K562 (cell line): Measurements from ENCODE around the gene PATL1. TPM values are rescaled to one million over a fixed set of nuclear protein-coding genes. Genes with fewer than 3 reads are reported as not detected.

ENCODE experiments used
- ARID4B ChIP-seq: sonication (generic); formaldehyde crosslinking; IDR thresholded peaks from 2 replicates; pipeline ENCODE4 v1.8.0; 2022; ENCODE audit warnings: mild to moderate bottlenecking, missing genetic modification reagents
- E2F3 ChIP-seq: fragments of 250-450 bp; sonication (Bioruptor Pico); IDR thresholded peaks from 2 replicates; pipeline ENCODE4 v1.4.0; 2020; ENCODE audit warnings: mild to moderate bottlenecking
- FOXA3 ChIP-seq, 2 experiments: fragments of 450-650 bp in 1 of 2; sonication (generic) in 1 of 2; formaldehyde crosslinking; IDR thresholded peaks in 1 of 2; conservative IDR thresholded peaks in 1 of 2; 2 replicates each; pipeline versions ENCODE4 v1.4.0 to v1.8.0; 2020 to 2022; ENCODE audit warnings: mild to moderate bottlenecking in 2 of 2, missing genetic modification reagents in 1 of 2
- FUS ChIP-seq: fragments of 200-400 bp; formaldehyde crosslinking; optimal IDR thresholded peaks from 2 replicates; pipeline ENCODE3; 2017; ENCODE audit warnings: low read depth, low read length
- KAT8 ChIP-seq: fragments of 450-650 bp; IDR thresholded peaks from 2 replicates; pipeline ENCODE4 v1.6.1; 2016; ENCODE audit warnings: low read depth, mild to moderate bottlenecking
- LCOR ChIP-seq: sonication (generic); formaldehyde crosslinking; IDR thresholded peaks from 2 replicates; pipeline ENCODE4 v1.8.0; 2022; ENCODE audit warnings: mild to moderate bottlenecking, missing genetic modification reagents
- MED1 ChIP-seq: sonication (generic); formaldehyde crosslinking; IDR thresholded peaks from 2 replicates; pipeline ENCODE4 v1.8.1; 2023; ENCODE audit warnings: missing genetic modification reagents, borderline replicate concordance
- PREB ChIP-seq: sonication (generic); formaldehyde crosslinking; IDR thresholded peaks from 2 replicates; pipeline ENCODE4 v1.8.1; 2023; ENCODE audit warnings: mild to moderate bottlenecking, missing genetic modification reagents
- RBM14 ChIP-seq: fragments of 200-400 bp; formaldehyde crosslinking; IDR thresholded peaks from 2 replicates; pipeline ENCODE4 v1.6.1; 2018; ENCODE audit warnings: low read depth, mild to moderate bottlenecking, low read length, moderate library complexity, borderline replicate concordance; ENCODE audit not compliant: insufficient read depth
- RBM34 ChIP-seq: fragments of 200-400 bp; formaldehyde crosslinking; IDR thresholded peaks from 2 replicates; pipeline ENCODE4 v1.6.1; 2018; ENCODE audit warnings: low read length, borderline replicate concordance; ENCODE audit not compliant: insufficient read depth
- SAFB2 ChIP-seq: fragments of 200-400 bp; formaldehyde crosslinking; IDR thresholded peaks from 2 replicates; pipeline ENCODE4 v1.6.1; 2018; ENCODE audit warnings: borderline replicate concordance, low read length, low read depth, moderate library complexity; ENCODE audit not compliant: severe bottlenecking
- ZNF561 ChIP-seq: fragments of 450-650 bp; formaldehyde crosslinking; conservative IDR thresholded peaks from 2 replicates; pipeline ENCODE4 v1.4.0; 2020; ENCODE audit warnings: mild to moderate bottlenecking, moderate library complexity
- ZNF609 ChIP-seq: sonication (generic); formaldehyde crosslinking; IDR thresholded peaks from 2 replicates; pipeline ENCODE4 v1.8.1; 2023; ENCODE audit warnings: missing genetic modification reagents, mild to moderate bottlenecking, borderline replicate concordance
- ZNF699 ChIP-seq: fragments of 250-450 bp; sonication (Bioruptor Pico); IDR thresholded peaks from 2 replicates; pipeline ENCODE4 v1.8.0; 2021; ENCODE audit warnings: mild to moderate bottlenecking, moderate library complexity; ENCODE audit not compliant: insufficient replicate concordance
- polyA plus RNA-seq, 8 experiments: library from polyadenylated mRNA; depleted of rRNA in 4 of 8; stranded (reverse) in 5 of 8; unstranded in 3 of 8; fragments of >200 nt; fragmentation: Nextera tagmentation in 2 of 8; fragmentation: Illumina TruSeq in 1 of 8; extraction: Ambion mirVana in 2 of 8; extraction: Trizol in 1 of 8; gene quantifications; 2 replicates each; pipeline versions ENCODE4 v1.2.1 to v1.2.3, GENCODE V29; 2011 to 2014; ENCODE audit warnings: inconsistent platforms in 1 of 8, missing spikeins in 1 of 8
- total RNA-seq, 7 experiments: library from RNA; depleted of rRNA in 6 of 7; stranded (reverse); fragments of >200 nt in 6 of 7; fragmentation: Illumina TruSeq in 2 of 7; extraction: Trizol in 2 of 7; gene quantifications; 2 replicates each; pipeline versions ENCODE4 v1.2.1 to v1.2.3, GENCODE V29; 2011 to 2021; ENCODE audit warnings: low replicate concordance in 1 of 7
- TF ChIP-seq, protein P1 (sequence below): fragments of 250-450 bp; sonication (Bioruptor Pico); IDR thresholded peaks from 2 replicates; pipeline ENCODE4 v1.8.0; 2022; ENCODE audit warnings: moderate library complexity, mild to moderate bottlenecking, inconsistent platforms

PATL1 gene
- total and polyA plus RNA-seq, 9 of the 15 experiments (the other 6 are each of a cell fraction or from before 2014, with no cell fraction given): 3.2 to 48.0 (median 16.4) TPM

DNA sequence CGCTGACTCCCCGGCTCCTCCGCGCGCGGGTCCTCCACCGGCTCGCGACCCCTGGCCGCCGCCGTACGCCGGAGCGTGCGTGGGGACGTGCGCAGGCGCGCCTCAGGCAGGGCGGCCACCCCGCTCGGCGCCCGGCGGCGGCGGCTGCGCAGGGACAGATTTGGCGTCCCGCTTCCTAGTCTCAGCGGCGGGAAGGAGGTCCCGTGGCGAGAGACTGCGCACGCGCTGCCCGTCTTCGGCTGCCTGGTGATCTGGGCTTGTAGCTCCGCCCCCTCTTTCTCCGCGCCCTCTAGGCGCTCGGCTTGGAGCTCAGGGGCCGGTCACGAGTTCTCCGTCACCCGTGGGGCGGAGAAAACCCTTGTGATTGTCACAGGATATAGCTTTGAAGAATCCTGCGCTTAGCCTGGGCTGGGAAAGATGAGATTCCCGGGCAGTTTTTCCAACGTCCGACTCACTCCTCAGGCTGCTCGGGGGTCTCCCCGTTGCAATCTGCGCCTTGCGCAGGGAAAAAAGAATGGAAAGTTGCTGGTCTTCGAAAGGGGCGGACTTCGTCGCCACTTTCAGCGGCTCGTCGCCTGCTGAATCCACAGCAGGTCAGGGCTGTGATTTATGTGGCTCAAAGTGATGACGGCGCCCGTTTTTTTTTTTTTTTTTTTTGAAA lies at the start of gene PATL1 (continued):
- no peak for TF ChIP-seq RBM14
- TF ChIP-seq ZNF609: no peak
- TF ChIP-seq LCOR (CRISPR knock-in tag): no peak
- TF ChIP-seq FUS: no peak
- TF ChIP-seq RBM34: no peak
- no peak for TF ChIP-seq SAFB2
- 0 out of 2 replicates have a peak, but pooled peaks have one; percentile 31 for TF ChIP-seq E2F3 (CRISPR knock-in tag)
- no peak for TF ChIP-seq MED1
- TF ChIP-seq, protein P1, sequence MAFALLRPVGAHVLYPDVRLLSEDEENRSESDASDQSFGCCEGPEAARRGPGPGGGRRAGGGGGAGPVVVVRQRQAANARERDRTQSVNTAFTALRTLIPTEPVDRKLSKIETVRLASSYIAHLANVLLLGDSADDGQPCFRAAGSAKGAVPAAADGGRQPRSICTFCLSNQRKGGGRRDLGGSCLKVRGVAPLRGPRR: no peak
- no peak for TF ChIP-seq PREB (CRISPR knock-in tag)
- TF ChIP-seq KAT8: no peak
- no peak for TF ChIP-seq ZNF561 (CRISPR knock-in tag)
- no peak for TF ChIP-seq ZNF699 (CRISPR knock-in tag)
- TF ChIP-seq FOXA3 (CRISPR knock-in tag; conservative IDR thresholded peaks at IDR 0.05 in 1 of 2, IDR thresholded peaks at IDR 0.05 in 1 of 2): no peak
- no peak for TF ChIP-seq ARID4B (CRISPR knock-in tag)
